Skeletal muscle cell (primary cell): ENCODE measurements around the gene HOXA11.
A peak's percentile ranks its signal among the peaks of the same experiment; 100 is the strongest.

Experiments
- DNase-seq: peaks from one replicate; pipeline ENCODE4 v3.0.0-alpha.2; 2010; ENCODE audit warnings: low read depth
- H3K4me3 ChIP-seq: 2 replicates; pipeline ENCODE4 v1.5.1; 2011; ENCODE audit warnings: low read depth, mild to moderate bottlenecking, control low read depth, low read length, moderate library complexity

HOXA11 gene

GRCh38 chr7:27172823-27173510, 12.1 kb downstream of the HOXA11 start:
- peak; percentile 78 for DNase-seq
- peak overlapping the region; percentile 78 for H3K4me3 ChIP-seq

GRCh38 chr7:27172315-27172774, 12.7 kb downstream of the HOXA11 start:
- peak overlapping the region; percentile 78 for H3K4me3 ChIP-seq
- DNase-seq: no peak

GRCh38 chr7:27171637-27172314, 13.3 kb downstream of the HOXA11 start:
- H3K4me3 ChIP-seq: peak overlapping the region; percentile 78
- DNase-seq: no peak

GRCh38 chr7:27171325-27171636, 13.8 kb downstream of the HOXA11 start:
- H3K4me3 ChIP-seq: peak overlapping the region; percentile 78
- DNase-seq: no peak

GRCh38 chr7:27170426-27171324, 14.4 kb downstream of the HOXA11 start:
- DNase-seq: no peak
- peak overlapping the region; percentile 78 for H3K4me3 ChIP-seq

- peak overlapping the region; percentile 78 for H3K4me3 ChIP-seq
- DNase-seq: no peak
These were observed 15.2 kb downstream of the HOXA11 start for GRCh38 chr7:27169658-27170425.

- DNase-seq: no peak
These were observed 16.6 kb downstream of the HOXA11 start for GRCh38 chr7:27168265-27168947.

GRCh38 chr7:27167916-27168264, 17.1 kb downstream of the HOXA11 start:
- peak overlapping the region; percentile 78 for H3K4me3 ChIP-seq
- no peak for DNase-seq

More at GRCh38 chr7:27168265-27168947, 16.6 kb downstream of the HOXA11 start:
- H3K4me3 ChIP-seq: peak overlapping the region; percentile 78

- H3K4me3 ChIP-seq: peak overlapping the region; percentile 78
- no peak for DNase-seq
These were observed 18.2 kb downstream of the HOXA11 start for GRCh38 chr7:27166531-27167505.

- peak overlapping the region; percentile 78 for H3K4me3 ChIP-seq
- no peak for DNase-seq
These were observed 19.0 kb downstream of the HOXA11 start for GRCh38 chr7:27165996-27166530.

- peak; percentile 94 for DNase-seq
- H3K4me3 ChIP-seq: peak within 1 kb of the TSS; percentile 78
These were observed 19.7 kb downstream of the HOXA11 start, which contains the start of gene HOXA9 for GRCh38 chr7:27165089-27165995. TSS of gene HOXA9 (minus strand) at chr7:27165537. CDS start at chr7:27165457, 80 bp downstream.

GRCh38 chr7:27164367-27165088, 20.5 kb downstream of the HOXA11 start:
- DNase-seq: no peak
- H3K4me3 ChIP-seq: peak overlapping the region; percentile 78

GRCh38 chr7:27164045-27164366, 21.0 kb downstream of the HOXA11 start:
- H3K4me3 ChIP-seq: peak overlapping the region; percentile 78

GRCh38 chr7:27163288-27164044, 21.6 kb downstream of the HOXA11 start:
- H3K4me3 ChIP-seq: peak overlapping the region; percentile 78
- no peak for DNase-seq

More at GRCh38 chr7:27164045-27164366, 21.0 kb downstream of the HOXA11 start:
- DNase-seq: no peak

GRCh38 chr7:27162561-27163287, 22.3 kb downstream of the HOXA11 start:
- peak overlapping the region; percentile 78 for H3K4me3 ChIP-seq
- no peak for DNase-seq
